ENCODE results near the gene CDK11A.

GRCh38 chr1:1732381-1732780, 8.2 kb upstream of the CDK11A start:
- TF ChIP-seq CTCF (IDR thresholded peaks at IDR 0.05; ENCODE audit: poor library complexity) (no peak), EZH2 (IDR thresholded peaks at IDR 0.05; ENCODE audit: borderline replicate concordance) (no peak)
